AG08396 (cell line): Measurements from ENCODE around the gene C16orf95.
"Not testable (repeated sequence)": the region's sequence is repeated elsewhere in the genome, so short reads cannot be mapped to it uniquely, and the experiment has no call there.

Experiments
- DNase-seq: peaks from one replicate; pipeline ENCODE4 v3.0.0; 2012; ENCODE audit warnings: low spot score, mixed read lengths

C16orf95 gene

GRCh38 chr16:87316923-87317749, at the start of gene C16orf95:
C16orf95 (minus strand) TSS chr16:87317392; CDS start chr16:87317242, 150 bp downstream.
- peak; percentile 100 for DNase-seq

- no peak for DNase-seq
These were observed 49.7 kb upstream of the C16orf95 start for GRCh38 chr16:87366930-87367329.

- no peak for DNase-seq
These were observed 49.1 kb upstream of the C16orf95 start for GRCh38 chr16:87366288-87366687.

- no peak for DNase-seq
These were observed 48.0 kb upstream of the C16orf95 start for GRCh38 chr16:87365021-87365713.

GRCh38 chr16:87363771-87364455, 46.7 kb upstream of the C16orf95 start:
- peak; percentile 70 for DNase-seq

GRCh38 chr16:87362828-87363559, 45.8 kb upstream of the C16orf95 start:
- DNase-seq = not testable (repeated sequence)

- no peak for DNase-seq
These were observed 44.9 kb upstream of the C16orf95 start for GRCh38 chr16:87361916-87362619.

- no peak for DNase-seq
These were observed 43.8 kb upstream of the C16orf95 start for GRCh38 chr16:87360862-87361610.

- DNase-seq = no peak
These were observed 41.9 kb upstream of the C16orf95 start for GRCh38 chr16:87359121-87359520.

- DNase-seq = no peak
These were observed 41.5 kb upstream of the C16orf95 start for GRCh38 chr16:87358696-87359095.

- DNase-seq = no peak
These were observed 41.1 kb upstream of the C16orf95 start for GRCh38 chr16:87358250-87358649.

- no peak for DNase-seq
These were observed 39.3 kb upstream of the C16orf95 start for GRCh38 chr16:87356491-87356853.

GRCh38 chr16:87353613-87354012, 36.4 kb upstream of the C16orf95 start:
- no peak for DNase-seq

- no peak for DNase-seq
These were observed 35.6 kb upstream of the C16orf95 start for GRCh38 chr16:87352818-87353217.

- DNase-seq = no peak
These were observed 34.1 kb upstream of the C16orf95 start for GRCh38 chr16:87351320-87351698.

GRCh38 chr16:87350681-87351319, 33.6 kb upstream of the C16orf95 start:
- peak; percentile 78 for DNase-seq

GRCh38 chr16:87350031-87350430, 32.8 kb upstream of the C16orf95 start:
- DNase-seq = no peak

- DNase-seq = no peak
These were observed 31.5 kb upstream of the C16orf95 start for GRCh38 chr16:87348616-87349157.

- no peak for DNase-seq
These were observed 30.9 kb upstream of the C16orf95 start for GRCh38 chr16:87347932-87348615.
